ENCODE data around the gene ESR2.
"Not testable (repeated sequence)": the region's sequence is repeated elsewhere in the genome, so short reads cannot be mapped to it uniquely, and the experiment has no call there.

ESR2 gene

GRCh38 chr14:64196814-64197411 lies 97.3 kb downstream of the ESR2 start:
- no peak for DNase-seq (ENCODE audit: low read depth)

DNA sequence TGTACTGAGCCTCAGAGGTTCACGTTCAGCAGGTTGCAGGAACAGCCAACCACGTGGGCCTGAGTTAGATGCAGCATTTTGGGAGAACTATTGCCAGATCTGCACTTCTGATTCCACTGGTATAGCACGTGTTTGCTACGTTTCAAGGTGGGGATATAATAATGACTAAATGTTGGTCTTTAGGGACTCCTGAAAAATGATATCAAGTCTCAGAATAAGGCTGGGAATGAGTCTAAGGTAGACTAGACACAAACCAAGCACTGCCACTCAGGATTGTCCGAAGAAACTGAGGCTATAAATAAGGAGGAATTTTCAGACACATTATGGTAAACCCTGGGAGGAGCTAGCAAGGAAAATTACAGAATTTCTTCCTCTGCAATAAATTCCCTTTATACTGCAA lies 98.1 kb downstream of the ESR2 start:
- no peak for DNase-seq (ENCODE audit: low read depth)

- DNase-seq (ENCODE audit: low read depth) = no peak
Measured at GRCh38 chr14:64195199-64195598, 99.0 kb downstream of the ESR2 start.

GRCh38 chr14:64194404-64194803 lies 99.8 kb downstream of the ESR2 start:
- DNase-seq (ENCODE audit: low read depth) = no peak

DNA sequence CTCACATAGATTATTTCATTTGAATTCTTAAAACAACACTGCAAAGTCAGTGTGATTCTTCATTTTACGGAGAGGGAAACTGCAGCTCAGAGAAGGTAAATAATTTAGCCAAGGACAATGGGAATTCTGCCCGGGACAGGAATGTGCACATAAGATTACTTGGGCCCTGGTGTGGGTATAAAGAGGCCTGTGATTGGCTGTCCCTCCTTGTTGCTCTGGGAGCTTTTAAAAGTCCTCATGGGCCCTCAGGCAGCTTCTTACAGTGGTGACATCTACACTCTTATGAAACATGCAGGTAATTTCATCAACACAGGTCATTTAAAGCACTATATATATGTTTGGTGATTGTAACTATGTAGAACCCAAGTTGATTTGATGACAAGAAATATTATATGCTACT lies 100.3 kb downstream of the ESR2 start:
- no peak for DNase-seq (ENCODE audit: low read depth)

DNA sequence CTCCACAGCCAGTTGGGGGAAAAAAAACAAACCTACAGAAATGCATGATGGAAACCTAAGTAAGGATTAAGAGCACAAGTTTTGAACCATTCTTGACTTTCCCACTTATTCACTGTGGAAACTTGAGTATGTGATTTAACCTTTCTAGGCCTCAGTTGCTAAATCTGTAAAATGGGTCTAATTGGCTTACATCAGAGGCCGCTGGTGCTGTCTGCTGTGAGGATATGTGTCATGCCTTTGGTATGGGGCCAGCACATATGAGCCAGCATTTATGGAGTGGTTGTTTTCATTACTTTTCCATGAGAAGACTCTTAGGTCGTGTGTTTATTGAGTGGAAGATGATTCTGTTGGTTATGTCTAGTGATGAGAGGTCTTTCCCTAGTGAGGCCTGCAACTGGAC lies 102.4 kb downstream of the ESR2 start:
- no peak for DNase-seq (ENCODE audit: low read depth)

DNA sequence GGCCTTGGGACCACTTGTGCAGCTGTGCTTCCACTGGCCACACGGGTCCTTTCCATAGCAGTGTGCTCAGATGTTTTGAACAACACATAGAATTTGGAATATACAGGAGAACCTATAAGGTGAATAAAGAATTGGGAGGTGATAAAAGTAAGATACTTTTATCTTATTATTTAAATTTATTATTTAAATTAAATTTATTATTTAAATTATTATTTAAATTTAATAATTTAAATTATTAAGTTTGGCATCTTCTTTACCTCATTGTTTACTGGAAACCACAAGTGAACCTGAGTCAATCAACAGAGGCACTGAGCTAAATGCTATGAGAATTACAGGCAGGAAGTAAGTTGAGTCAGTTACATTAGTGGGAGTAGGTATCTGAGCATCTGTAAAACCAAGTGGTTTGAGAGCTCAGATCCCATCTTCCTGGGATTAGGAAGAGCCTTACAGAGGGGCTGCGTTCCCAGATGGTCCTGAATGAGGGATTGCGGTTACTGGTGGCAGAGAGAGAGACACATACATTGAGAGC lies 103.1 kb downstream of the ESR2 start:
- DNase-seq (ENCODE audit: low read depth) = no peak

- no peak for DNase-seq (ENCODE audit: low read depth)
Measured at GRCh38 chr14:64187331-64187730, 106.8 kb downstream of the ESR2 start.

- no peak for DNase-seq (ENCODE audit: low read depth)
Measured at GRCh38 chr14:64186231-64187129, 107.7 kb downstream of the ESR2 start.

DNA sequence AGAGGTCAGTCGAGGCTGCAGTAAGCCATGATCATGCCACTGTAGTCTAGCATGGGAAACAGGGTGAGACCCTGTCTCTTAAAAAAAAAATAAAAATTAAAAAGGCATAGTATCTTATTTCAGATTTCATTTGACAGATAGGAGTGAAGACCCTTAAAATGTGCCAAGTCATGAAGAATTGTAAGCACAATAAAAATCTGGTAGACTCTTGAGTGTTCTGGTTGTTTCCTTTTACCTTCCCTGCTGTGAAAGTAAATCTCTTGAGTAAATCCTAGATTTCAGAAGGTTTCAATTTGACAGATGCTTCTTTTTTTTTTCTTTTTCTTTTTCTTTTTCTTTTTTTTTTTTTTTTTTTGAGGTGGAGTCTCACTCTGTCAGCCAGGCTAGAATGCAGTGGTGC lies 109.0 kb downstream of the ESR2 start:
- no peak for DNase-seq (ENCODE audit: low read depth)

GRCh38 chr14:64184103-64184729 lies 110.0 kb downstream of the ESR2 start:
- DNase-seq (ENCODE audit: low read depth) = no peak

DNA sequence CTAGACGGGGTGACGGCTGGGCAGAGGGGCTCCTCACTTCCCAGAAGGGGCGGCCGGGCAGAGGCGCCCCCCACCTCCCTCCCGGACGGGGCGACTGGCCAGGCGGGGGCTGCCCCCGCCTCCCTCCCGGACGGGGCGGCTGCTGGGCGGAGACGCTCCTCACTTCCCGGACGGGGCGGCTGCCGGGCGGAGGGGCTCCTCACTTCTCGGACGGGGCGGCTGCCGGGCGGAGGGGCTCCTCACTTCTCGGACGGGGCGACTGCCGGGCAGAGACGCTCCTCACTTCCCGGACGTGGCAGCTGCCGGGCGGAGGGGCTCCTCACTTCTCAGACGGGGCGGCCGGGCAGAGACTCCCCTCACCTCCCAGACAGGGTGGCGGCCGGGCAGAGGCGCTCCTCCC lies 111.3 kb downstream of the ESR2 start:
- not testable (repeated sequence) for DNase-seq (ENCODE audit: low read depth)

- DNase-seq (ENCODE audit: low read depth) = no peak
Measured at GRCh38 chr14:64178814-64179213, 115.4 kb downstream of the ESR2 start.

DNA sequence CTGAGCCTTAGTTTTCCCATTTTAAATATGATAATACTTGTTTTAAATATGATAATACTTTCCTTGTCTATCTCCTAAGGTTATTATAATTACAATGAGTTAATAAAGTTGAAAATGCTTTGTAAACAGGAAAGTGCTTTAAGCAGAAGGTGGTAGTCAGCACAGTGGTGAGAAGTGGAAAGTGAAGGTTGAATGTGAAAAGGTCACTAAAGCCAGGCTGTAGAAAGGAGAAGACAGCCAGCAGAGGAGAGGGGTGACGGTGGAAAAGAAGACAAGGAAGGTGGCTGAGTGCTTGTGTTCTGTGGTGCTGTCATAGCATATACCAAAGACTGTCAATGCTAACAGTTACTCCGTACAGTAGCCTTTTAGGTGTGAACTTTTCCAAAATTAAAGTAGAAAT lies 117.8 kb downstream of the ESR2 start:
- no peak for DNase-seq (ENCODE audit: low read depth)

- no peak for DNase-seq (ENCODE audit: low read depth)
Measured at GRCh38 chr14:64174922-64175782, 119.0 kb downstream of the ESR2 start.

DNA sequence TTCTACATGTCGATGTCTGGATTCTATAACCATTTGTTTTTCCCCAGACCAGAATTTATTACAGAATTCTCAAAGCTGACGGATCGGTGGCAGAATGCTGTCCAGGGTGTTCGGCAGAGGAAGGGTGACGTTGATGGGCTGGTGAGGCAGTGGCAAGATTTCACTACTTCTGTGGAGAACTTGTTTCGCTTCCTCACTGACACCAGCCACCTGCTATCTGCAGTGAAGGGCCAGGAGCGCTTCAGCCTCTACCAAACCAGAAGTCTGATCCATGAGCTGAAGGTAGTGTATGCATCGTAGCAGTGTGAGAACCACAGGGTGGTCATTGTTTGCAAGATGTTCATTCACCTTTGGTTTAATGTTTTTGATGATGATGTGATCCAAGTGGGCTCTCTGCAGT lies 124.0 kb downstream of the ESR2 start:
- no peak for DNase-seq (ENCODE audit: low read depth)

GRCh38 chr14:64159588-64159987 lies 134.6 kb downstream of the ESR2 start:
- no peak for DNase-seq (ENCODE audit: low read depth)

DNA sequence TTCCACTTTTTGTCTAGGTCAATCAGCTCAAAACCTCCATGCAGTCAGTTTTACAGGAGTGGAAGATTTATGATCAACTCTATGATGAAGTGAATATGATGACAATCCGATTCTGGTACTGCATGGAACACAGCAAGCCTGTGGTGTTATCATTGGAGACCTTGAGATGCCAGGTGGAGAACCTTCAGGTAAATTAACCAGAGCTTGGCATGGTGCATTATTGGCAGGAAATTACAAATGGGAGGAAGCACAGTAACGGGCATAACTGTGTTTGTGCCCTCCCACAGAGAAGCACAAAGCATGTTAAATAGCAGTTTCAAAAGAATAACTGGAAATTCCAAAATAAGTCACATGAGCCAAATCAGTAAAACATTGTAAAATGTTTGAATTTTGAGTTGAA lies 135.6 kb downstream of the ESR2 start:
- no peak for DNase-seq (ENCODE audit: low read depth)

DNA sequence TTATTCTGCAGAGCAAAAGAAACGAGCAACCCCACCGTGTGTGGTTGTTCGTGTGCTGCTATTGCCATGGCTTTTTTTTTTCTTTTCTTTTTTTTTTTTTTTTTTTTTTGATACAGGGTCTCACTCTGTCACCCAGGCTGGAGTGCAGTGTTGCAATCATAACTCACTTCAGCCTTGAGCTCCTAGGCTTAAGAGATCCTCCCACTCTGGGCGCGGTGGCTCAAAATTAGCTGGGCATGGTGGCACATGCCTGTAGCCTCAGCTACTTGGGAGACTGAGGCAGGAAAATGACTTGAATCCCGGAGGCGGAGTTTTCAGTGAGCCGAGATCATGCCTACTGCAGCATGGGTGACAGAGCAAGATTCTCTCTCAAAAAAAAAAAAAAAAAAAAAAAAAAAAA lies 144.2 kb downstream of the ESR2 start:
- no peak for DNase-seq (ENCODE audit: low read depth)

DNA sequence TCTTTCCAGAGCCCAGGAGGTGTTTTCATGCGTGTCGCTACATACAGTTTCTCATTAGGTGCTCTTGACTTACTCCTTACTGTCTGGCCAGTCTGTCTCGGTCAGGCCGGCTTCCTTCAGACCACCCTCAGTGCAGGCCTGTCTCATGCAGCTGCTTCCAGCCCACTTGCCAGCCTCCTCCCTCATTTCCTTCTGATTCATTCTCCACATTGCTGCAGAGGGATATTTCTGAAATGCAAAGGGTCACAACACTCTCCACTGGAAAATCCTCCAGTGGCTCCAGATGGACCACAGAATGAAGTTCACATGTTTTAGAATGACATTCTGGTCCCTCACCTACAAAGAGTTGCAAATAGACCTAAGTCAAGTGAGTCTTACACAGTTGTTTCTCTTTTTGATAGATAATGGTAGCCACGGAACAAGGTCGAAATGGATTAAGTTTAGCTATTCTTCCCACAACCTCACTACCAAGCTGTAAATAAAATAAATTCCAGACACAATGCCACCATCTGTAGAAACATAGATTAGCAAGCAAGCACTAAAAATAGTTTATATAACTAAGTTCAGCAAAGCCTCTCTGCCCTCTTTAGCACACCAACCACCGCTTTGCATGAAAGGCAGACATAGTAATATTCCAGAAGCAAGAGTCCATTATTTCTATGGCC lies 146.9 kb downstream of the ESR2 start:
- DNase-seq (ENCODE audit: low read depth) = no peak

DNA sequence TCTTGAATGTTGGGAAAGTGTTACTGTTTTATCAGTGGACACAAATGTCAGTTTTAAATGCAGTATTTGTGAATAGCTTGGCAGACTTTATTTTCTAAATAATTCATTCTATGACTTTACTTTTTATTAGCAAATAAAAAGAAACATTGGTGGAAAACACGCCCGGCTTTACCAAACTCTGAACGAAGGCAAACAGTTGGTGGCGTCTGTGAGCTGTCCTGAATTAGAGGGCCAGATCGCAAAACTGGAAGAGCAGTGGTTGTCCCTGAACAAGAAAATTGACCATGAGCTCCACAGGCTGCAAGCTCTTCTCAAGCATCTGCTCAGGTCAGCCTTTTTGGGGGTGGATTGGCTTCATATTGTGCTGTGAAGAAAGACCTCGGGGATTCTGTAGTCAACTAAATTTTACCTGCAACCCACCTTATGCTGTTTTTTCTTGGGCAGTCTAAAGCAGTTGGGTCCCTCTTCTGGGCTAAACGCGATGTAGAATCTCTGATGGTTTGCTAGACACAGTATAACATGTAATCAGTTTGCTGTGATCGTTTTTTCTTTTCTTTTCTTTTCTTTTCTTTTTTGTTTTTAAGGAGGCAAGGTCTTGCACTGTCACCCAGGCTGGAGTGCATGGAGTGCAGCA lies 156.4 kb downstream of the ESR2 start:
- DNase-seq (ENCODE audit: low read depth) = no peak

All from T-helper 22 cell (primary cell).